Loucy (cell line): ENCODE results near the gene DISP3.

Experiments used
- H2AFZ ChIP-seq: fragments of 200-600 bp; sonication (generic); 2 replicates; pipeline ENCODE4 v1.6.0; 2016; ENCODE audit warnings: antibody characterized with exemption, mild to moderate bottlenecking, low read length, moderate library complexity
- H3F3A ChIP-seq: fragments of 200-600 bp; 2 replicates; pipeline ENCODE4 v1.6.0; 2016; ENCODE audit warnings: antibody characterized with exemption, low read depth, mild to moderate bottlenecking
- H3K27me3 ChIP-seq: fragments of 200-600 bp; sonication (generic); 2 replicates; pipeline ENCODE4 v1.6.1; 2014; ENCODE audit warnings: low read length, mild to moderate bottlenecking; ENCODE audit not compliant: insufficient read depth, poor library complexity, severe bottlenecking
- H3K36me3 ChIP-seq: fragments of 200-600 bp; sonication (generic); 2 replicates; pipeline ENCODE4 v1.6.1; 2016; ENCODE audit warnings: low read length; ENCODE audit not compliant: insufficient read depth
- H3K4me1 ChIP-seq: fragments of 200-600 bp; sonication (generic); 2 replicates; pipeline ENCODE4 v1.5.1; 2014; ENCODE audit warnings: low read length, mild to moderate bottlenecking; ENCODE audit not compliant: insufficient read depth, poor library complexity, severe bottlenecking
- H3K4me2 ChIP-seq: fragments of 200-600 bp; sonication (generic); 2 replicates; pipeline ENCODE4 v1.6.0; 2014; ENCODE audit warnings: antibody characterized with exemption, low read length, low read depth, mild to moderate bottlenecking; ENCODE audit not compliant: poor library complexity, severe bottlenecking
- H3K4me3 ChIP-seq: fragments of 200-600 bp; sonication (generic); 2 replicates; pipeline ENCODE4 v1.5.1; 2014; ENCODE audit warnings: low read length, mild to moderate bottlenecking, mixed read lengths; ENCODE audit not compliant: poor library complexity, severe bottlenecking
- H3K79me2 ChIP-seq: fragments of 200-600 bp; sonication (generic); 2 replicates; pipeline ENCODE4 v1.6.1; 2014; ENCODE audit warnings: low read length; ENCODE audit not compliant: insufficient read depth
- H3K9ac ChIP-seq: fragments of 200-600 bp; sonication (generic); 2 replicates; pipeline ENCODE4 v1.6.0; 2014; ENCODE audit warnings: mild to moderate bottlenecking, low read depth, low read length, moderate library complexity; ENCODE audit not compliant: poor library complexity, severe bottlenecking
- H3K9me2 ChIP-seq: fragments of 200-600 bp; sonication (generic); replicated peaks from 2 replicates; pipeline ENCODE4 v1.6.1; 2016; ENCODE audit warnings: low read depth, low read length, mixed read lengths
- H3K9me3 ChIP-seq: fragments of 200-600 bp; sonication (generic); 2 replicates; pipeline ENCODE4 v1.6.1; 2014; ENCODE audit warnings: mild to moderate bottlenecking, antibody characterized with exemption, low read length, low read depth; ENCODE audit not compliant: insufficient read depth
- H4K20me1 ChIP-seq: fragments of 200-600 bp; sonication (generic); 2 replicates; pipeline ENCODE4 v1.6.0; 2014; ENCODE audit warnings: antibody characterized with exemption, low read length, mild to moderate bottlenecking; ENCODE audit not compliant: insufficient read depth, poor library complexity, severe bottlenecking
- EZH2phosphoT487 ChIP-seq: fragments of 200-600 bp; IDR thresholded peaks from 2 replicates; pipeline ENCODE4 v1.6.1; 2018; ENCODE audit warnings: antibody characterized with exemption, mild to moderate bottlenecking, moderate library complexity, borderline replicate concordance
- TF ChIP-seq, protein P1 (sequence below): fragments of 200-600 bp; sonication (generic); conservative IDR thresholded peaks from 2 replicates; pipeline ENCODE4 v1.5.1; 2014; ENCODE audit warnings: mild to moderate bottlenecking, antibody characterized with exemption, low read length

DISP3 gene

DNA sequence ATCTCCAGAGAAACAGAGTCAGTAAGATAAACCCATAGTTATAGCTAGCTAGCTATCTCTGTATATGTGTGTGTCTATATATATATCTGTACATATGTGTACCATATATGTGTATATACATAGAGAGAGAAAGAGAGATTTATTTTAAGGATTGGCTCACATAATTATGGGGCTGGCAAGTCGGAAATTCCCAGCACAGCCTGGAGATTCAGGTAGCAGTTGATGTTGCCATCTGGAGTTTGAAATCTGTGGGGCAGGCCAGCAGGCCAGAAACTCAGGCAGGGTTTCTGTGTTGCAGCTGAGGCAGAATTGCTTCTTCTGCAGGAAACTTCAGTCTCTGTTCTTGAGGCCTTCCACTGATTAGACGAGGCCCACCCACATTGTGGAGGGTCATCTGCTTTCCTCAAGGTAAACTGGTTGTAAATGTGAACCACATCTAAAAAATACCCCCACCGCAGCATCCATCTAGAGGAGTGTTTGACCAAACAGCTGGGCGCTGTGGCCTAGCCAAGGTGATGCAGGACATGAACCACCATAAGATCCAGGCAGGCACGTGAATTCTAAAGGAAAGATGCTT, 94.2 kb downstream of the DISP3 start:
- Histone ChIP-seq H3K4me2 (no peak overlapping the region), H3K9me3 (no peaks in the 10 kb centered on the region), H3K4me3 (no peak overlapping the region), H3K27me3 (no peaks in the 10 kb centered on the region), H3K79me2 (no peaks in the 10 kb centered on the region), H3K9me2 (no peaks in the 10 kb centered on the region), H3K4me1 (no peaks in the 10 kb centered on the region), H3K9ac (no peak overlapping the region), H3K36me3 (no peaks in the 10 kb centered on the region), H2AFZ (no peak overlapping the region), H4K20me1 (no peaks in the 10 kb centered on the region), H3F3A (no peaks in the 10 kb centered on the region)
- TF ChIP-seq EZH2phosphoT487: no peak
- TF ChIP-seq, protein P1, sequence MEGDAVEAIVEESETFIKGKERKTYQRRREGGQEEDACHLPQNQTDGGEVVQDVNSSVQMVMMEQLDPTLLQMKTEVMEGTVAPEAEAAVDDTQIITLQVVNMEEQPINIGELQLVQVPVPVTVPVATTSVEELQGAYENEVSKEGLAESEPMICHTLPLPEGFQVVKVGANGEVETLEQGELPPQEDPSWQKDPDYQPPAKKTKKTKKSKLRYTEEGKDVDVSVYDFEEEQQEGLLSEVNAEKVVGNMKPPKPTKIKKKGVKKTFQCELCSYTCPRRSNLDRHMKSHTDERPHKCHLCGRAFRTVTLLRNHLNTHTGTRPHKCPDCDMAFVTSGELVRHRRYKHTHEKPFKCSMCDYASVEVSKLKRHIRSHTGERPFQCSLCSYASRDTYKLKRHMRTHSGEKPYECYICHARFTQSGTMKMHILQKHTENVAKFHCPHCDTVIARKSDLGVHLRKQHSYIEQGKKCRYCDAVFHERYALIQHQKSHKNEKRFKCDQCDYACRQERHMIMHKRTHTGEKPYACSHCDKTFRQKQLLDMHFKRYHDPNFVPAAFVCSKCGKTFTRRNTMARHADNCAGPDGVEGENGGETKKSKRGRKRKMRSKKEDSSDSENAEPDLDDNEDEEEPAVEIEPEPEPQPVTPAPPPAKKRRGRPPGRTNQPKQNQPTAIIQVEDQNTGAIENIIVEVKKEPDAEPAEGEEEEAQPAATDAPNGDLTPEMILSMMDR: no peak

GRCh38 chr1:11575553-11575952, 96.6 kb downstream of the DISP3 start:
- no peaks in the 10 kb centered on the region for H3K36me3 ChIP-seq
- H3K4me2 ChIP-seq: no peak overlapping the region
- H2AFZ ChIP-seq: no peak overlapping the region
- TF ChIP-seq, protein P1: no peak
- TF ChIP-seq EZH2phosphoT487: no peak
- no peaks in the 10 kb centered on the region for H3K9me2 ChIP-seq
- no peak overlapping the region for H3K9ac ChIP-seq
- no peaks in the 10 kb centered on the region for H3K79me2 ChIP-seq
- no peaks in the 10 kb centered on the region for H3K27me3 ChIP-seq
- no peaks in the 10 kb centered on the region for H3K4me1 ChIP-seq
- H3K4me3 ChIP-seq: no peak overlapping the region
- H3F3A ChIP-seq: no peaks in the 10 kb centered on the region
- no peaks in the 10 kb centered on the region for H4K20me1 ChIP-seq
- no peaks in the 10 kb centered on the region for H3K9me3 ChIP-seq

- no peaks in the 10 kb centered on the region for H3K27me3 ChIP-seq
Observed at GRCh38 chr1:11576109-11576875, 97.3 kb downstream of the DISP3 start.

More at GRCh38 chr1:11576109-11576875, 97.3 kb downstream of the DISP3 start:
- H3K79me2 ChIP-seq: no peaks in the 10 kb centered on the region
- no peak for TF ChIP-seq EZH2phosphoT487
- TF ChIP-seq, protein P1: no peak
- H3K9me2 ChIP-seq: no peaks in the 10 kb centered on the region
- H3K4me1 ChIP-seq: no peaks in the 10 kb centered on the region
- H3K4me3 ChIP-seq: no peak overlapping the region
- H3K4me2 ChIP-seq: no peak overlapping the region
- no peaks in the 10 kb centered on the region for H3F3A ChIP-seq
- no peak overlapping the region for H2AFZ ChIP-seq
- no peak overlapping the region for H3K9ac ChIP-seq
- no peaks in the 10 kb centered on the region for H3K36me3 ChIP-seq
- H3K9me3 ChIP-seq: no peaks in the 10 kb centered on the region
- no peaks in the 10 kb centered on the region for H4K20me1 ChIP-seq
